ENCODE measurements around the gene ZNHIT1.
"Not testable (repeated sequence)": the region's sequence is repeated elsewhere in the genome, so short reads cannot be mapped to it uniquely, and the experiment has no call there.

ZNHIT1 gene

DNA sequence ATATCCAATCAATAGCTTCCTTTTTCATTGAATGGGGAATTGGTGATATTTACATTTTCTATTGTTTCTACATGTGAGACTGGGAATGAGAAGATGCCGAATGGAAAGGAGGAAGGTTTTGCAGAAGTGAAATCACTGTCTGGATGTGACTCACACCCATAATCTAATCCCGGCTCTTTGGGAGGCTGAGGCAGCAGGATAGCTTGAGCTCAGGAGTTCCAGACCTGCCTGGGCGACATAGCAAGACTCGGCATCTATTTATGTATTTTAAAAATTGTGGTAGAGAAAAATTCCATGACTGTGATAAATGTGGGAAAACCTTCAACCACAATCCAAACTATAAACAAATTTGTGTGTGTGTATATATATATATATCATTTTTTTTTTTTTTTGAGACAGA lies 37.8 kb downstream of the ZNHIT1 start:
- H3K36me3 Mint-ChIP-seq (ENCODE audit: low read depth): peaks cover 12% of the 10 kb centered on the region
- no peak for DNase-seq
- no peaks in the 10 kb centered on the region for H3K9me3 Mint-ChIP-seq
- H3K27me3 Mint-ChIP-seq: no peaks in the 10 kb centered on the region
- peaks cover 10% of the 10 kb centered on the region for H3K4me1 Mint-ChIP-seq (ENCODE audit: low read depth)
- no peak overlapping the region for H3K27ac Mint-ChIP-seq
- H3K4me3 Mint-ChIP-seq: no peak overlapping the region

DNA sequence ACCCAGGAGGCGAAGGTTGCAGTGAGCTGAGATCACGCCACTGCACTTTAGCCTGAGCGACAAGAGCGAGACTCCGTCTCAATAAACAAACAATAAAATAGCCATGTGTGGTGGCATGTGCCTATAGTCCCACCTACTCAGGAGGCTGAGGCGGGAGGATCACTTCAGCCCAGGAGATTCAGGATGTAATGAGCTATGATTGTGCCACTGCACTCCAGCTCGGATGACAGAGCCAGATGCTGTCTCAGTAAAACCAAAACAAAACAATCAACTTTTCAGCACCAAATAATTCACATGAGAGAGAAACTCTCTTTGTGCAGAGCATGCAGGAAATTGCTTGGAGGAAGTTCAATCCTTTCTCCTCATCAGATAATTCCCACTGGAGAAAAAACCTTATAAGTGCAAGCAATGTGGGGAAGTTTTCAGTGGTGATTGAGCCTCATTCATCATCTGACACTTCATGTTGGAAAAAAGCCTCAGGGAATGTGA lies 40.3 kb downstream of the ZNHIT1 start:
- no peak for DNase-seq
- H3K36me3 Mint-ChIP-seq (ENCODE audit: low read depth): no peaks in the 10 kb centered on the region

DNA sequence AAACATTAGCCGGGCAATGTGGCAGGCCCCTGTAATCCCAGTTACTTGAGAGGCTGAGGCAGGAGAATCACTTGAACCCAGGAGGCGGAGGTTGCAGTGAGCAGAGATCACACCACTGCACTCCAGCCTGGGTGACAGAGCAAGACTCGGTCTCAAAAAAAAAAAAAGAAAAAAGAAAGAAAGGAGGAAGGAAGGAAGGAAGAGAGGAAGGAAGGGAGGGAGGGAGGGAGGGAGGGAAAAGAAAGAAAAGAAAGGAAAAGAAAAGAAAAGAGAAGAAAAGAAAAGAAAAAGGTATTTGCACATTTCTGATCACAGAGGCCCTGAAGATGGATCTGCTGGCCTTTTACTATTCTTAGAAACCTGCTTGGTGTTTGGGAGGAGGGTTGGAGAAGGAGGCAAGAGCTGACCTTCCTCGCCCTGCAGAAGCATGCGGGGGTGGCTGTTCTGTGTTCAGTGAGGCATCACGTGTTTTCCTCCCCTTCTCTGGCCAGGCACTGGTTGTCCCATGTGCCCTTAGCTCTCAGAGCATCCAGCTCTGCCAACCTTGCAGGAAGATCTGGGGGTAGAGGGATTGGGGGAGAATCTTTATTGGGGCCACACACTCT lies 46.2 kb downstream of the ZNHIT1 start:
- not testable (repeated sequence) for H3K4me1 Mint-ChIP-seq (ENCODE audit: low read depth); H3K27ac Mint-ChIP-seq; H3K9me3 Mint-ChIP-seq; DNase-seq; H3K36me3 Mint-ChIP-seq (ENCODE audit: low read depth); H3K27me3 Mint-ChIP-seq; H3K4me3 Mint-ChIP-seq

More for the DNA sequence above, 40.3 kb downstream of the ZNHIT1 start:
- Mint-ChIP-seq H3K4me1 (ENCODE audit: low read depth) (no peaks in the 10 kb centered on the region), H3K27me3 (peaks cover 7% of the 10 kb centered on the region), H3K4me3 (no peak overlapping the region), H3K9me3 (no peaks in the 10 kb centered on the region), H3K27ac (no peak overlapping the region)

DNA sequence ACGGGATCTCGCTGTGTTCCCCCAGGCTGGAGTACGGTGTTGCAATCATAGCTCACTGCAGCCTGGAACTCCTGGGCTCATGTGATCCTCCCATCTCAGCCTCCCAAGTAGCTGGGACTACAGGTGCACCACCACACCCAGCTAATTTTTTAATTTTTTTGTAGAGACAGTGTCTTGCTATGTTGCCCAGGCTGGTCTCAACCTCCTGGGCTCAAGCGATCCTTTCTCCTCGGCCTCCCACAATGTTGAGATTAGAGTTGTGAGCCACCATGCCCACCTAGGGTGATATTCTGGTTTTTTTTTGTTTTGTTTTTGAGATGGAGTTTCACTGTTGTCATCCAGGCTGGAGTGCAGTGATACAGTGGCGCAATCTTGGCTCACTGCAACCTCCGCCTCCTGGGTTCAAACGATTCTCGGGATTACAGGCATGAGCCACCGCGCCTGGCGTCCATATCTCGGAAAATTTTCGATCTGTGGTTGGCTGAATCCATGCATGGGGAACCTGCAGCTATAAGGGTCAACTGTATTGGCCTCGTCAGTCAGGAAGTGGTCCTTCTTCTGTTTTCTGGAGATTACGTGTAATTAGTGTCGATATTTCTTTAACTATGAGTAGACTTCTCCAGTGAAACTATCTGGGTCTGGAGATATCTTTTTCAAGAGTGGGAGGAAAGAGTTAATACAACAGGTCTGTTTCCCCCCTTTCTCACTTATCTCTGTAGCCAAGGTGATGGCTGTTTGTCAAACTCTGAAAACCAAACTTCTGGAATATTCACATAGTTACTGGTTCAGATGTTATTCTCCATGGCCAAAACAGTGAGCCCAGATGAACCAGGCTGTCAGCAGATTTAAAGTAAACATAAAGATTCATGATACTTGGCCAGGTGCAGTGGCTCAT lies 47.9 kb downstream of the ZNHIT1 start:
- no peaks in the 10 kb centered on the region for H3K9me3 Mint-ChIP-seq
- H3K27me3 Mint-ChIP-seq: peaks cover 10% of the 10 kb centered on the region
- H3K4me1 Mint-ChIP-seq (ENCODE audit: low read depth): peaks cover 6% of the 10 kb centered on the region
- DNase-seq: no peak
- no peak overlapping the region for H3K4me3 Mint-ChIP-seq
- no peaks in the 10 kb centered on the region for H3K36me3 Mint-ChIP-seq (ENCODE audit: low read depth)
- H3K27ac Mint-ChIP-seq: no peak overlapping the region

DNA sequence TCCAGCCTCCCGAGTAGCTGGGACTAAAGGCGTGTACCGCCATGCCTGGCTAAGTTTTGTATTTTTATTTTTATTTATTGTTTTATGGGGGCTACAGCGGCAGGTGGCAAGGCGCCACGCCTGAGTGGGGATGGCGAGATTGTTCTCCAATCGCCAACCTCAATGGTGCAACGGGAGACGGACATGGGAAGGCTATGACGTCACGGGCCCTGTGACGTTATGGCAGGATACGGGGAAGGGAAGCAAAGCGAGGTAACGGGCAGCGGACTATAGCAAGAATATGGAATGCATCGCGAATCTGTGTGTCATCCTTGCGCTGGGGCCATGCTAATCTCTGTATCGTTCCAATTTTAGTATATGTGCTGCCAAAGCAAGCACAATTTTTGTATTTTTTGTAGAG lies 51.7 kb downstream of the ZNHIT1 start:
- Mint-ChIP-seq H3K36me3 (ENCODE audit: low read depth) (no peaks in the 10 kb centered on the region), H3K27ac (no peak overlapping the region), H3K4me1 (ENCODE audit: low read depth) (peaks cover 6% of the 10 kb centered on the region), H3K4me3 (no peak overlapping the region), H3K9me3 (no peaks in the 10 kb centered on the region), H3K27me3 (peaks cover 9% of the 10 kb centered on the region)
- no peak for DNase-seq

DNA sequence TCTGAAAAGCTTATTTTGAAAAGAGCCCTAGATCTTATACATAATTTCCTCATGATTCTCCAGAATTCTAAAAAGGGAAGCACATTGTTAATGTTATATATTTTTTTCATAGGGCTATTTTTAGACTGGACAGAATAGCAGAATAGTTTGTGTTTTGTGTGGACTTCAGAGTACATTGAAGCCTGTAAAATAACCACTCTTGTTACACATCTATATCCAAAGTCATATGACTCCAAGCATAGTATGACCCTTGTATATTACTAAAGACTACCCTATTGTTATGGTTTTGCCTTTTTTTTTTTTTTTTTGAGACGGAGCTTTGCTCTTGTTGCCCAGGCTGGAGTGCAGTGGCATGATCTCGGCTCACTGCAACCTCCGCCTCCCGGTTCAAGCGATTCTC lies 53.1 kb downstream of the ZNHIT1 start:
- Mint-ChIP-seq H3K36me3 (ENCODE audit: low read depth) (no peaks in the 10 kb centered on the region), H3K4me1 (ENCODE audit: low read depth) (peaks cover 2% of the 10 kb centered on the region), H3K9me3 (no peaks in the 10 kb centered on the region), H3K27me3 (peaks cover 13% of the 10 kb centered on the region), H3K4me3 (no peak overlapping the region), H3K27ac (no peak overlapping the region)
- no peak for DNase-seq

DNA sequence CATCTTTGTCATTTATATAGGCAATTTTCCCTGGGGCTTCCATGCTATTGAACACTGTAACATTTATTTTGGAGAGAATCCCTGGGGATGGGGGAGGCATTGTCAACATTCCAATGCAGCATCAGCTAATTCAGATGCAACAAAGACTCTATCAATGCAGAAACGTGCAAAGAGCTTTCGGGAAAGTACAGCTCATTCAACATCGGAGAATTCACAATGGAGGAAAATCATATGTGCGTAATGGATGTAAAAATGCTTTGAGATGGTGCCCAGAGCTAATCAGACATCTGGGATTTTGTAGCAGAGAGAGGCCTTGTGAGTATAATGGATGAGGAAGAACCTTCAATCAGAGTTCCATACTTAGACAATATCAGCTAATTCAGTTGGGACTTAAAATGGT lies 55.2 kb downstream of the ZNHIT1 start:
- no peak for DNase-seq
- H3K27ac Mint-ChIP-seq: no peak overlapping the region
- H3K4me1 Mint-ChIP-seq (ENCODE audit: low read depth): no peaks in the 10 kb centered on the region
- H3K9me3 Mint-ChIP-seq: no peaks in the 10 kb centered on the region
- H3K36me3 Mint-ChIP-seq (ENCODE audit: low read depth): no peaks in the 10 kb centered on the region
- peaks cover 23% of the 10 kb centered on the region for H3K27me3 Mint-ChIP-seq
- H3K4me3 Mint-ChIP-seq: no peak overlapping the region
